ENCODE measurements around the gene PRKN. TPM values are rescaled to one million over a fixed set of nuclear protein-coding genes. Genes with fewer than 3 reads are reported as not detected.
A peak's percentile ranks its signal among the peaks of the same experiment; 100 is the strongest.

PRKN gene
- total RNA-seq, 2 donors from 2014 or later, result 3.3 to 4.8 TPM

GRCh38 chr6:162612613-162613012, 115.0 kb downstream of the PRKN start:
- H3K4me1 Mint-ChIP-seq, result no peaks in the 10 kb centered on the region
- Histone ChIP-seq H3K27me3 (ENCODE audit: control insufficient read depth, insufficient read depth, low read length, poor library complexity, severe bottlenecking) (peaks cover 11% of the 10 kb centered on the region), H3K4me3 (ENCODE audit: low read length) (no peak overlapping the region), H3K4me1 (ENCODE audit: control insufficient read depth, insufficient read depth, low read length) (no peaks in the 10 kb centered on the region), H3K27ac (ENCODE audit: low read depth, low read length) (no peak overlapping the region), H3K9ac (ENCODE audit: extremely low read depth, low read length, poor library complexity, severe bottlenecking) (no peak overlapping the region), H3K9me3 (ENCODE audit: control insufficient read depth, low read length) (no peaks in the 10 kb centered on the region), H3K36me3 (ENCODE audit: control insufficient read depth, insufficient read depth, low read length) (no peaks in the 10 kb centered on the region)
- peak; percentile 59 for TF ChIP-seq CTCF (conservative IDR thresholded peaks at IDR 0.05)
- 68% methylated on average over 4 of the region's 4 CpGs; no CpG with 5 or more reads in 1 of the 2 experiments for WGBS, 2 experiments (ENCODE audit: insufficient coverage in 1 of 2, insufficient read length in 1 of 2)
- H3K27ac Mint-ChIP-seq, result no peak overlapping the region
- no peak overlapping the region for H3K4me3 Mint-ChIP-seq
- H3K9me3 Mint-ChIP-seq, result no peaks in the 10 kb centered on the region
- DNase-seq, result no peak
- H3K36me3 Mint-ChIP-seq (ENCODE audit: low read depth), result no peaks in the 10 kb centered on the region
- H3K27me3 Mint-ChIP-seq (ENCODE audit: insufficient read depth), result peaks cover 6% of the 10 kb centered on the region

- no peak for DNase-seq
- no peak overlapping the region for H3K27ac ChIP-seq (ENCODE audit: low read depth, low read length)
- no peaks in the 10 kb centered on the region for H3K36me3 ChIP-seq (ENCODE audit: control insufficient read depth, insufficient read depth, low read length)
- peaks cover 1% of the 10 kb centered on the region for H3K27me3 Mint-ChIP-seq (ENCODE audit: insufficient read depth)
- H3K9me3 ChIP-seq (ENCODE audit: control insufficient read depth, low read length), result no peaks in the 10 kb centered on the region
- WGBS, 2 experiments (ENCODE audit: insufficient coverage in 1 of 2, insufficient read length in 1 of 2), result 99 to 100% methylated on average over 3 to 4 of the region's 5 CpGs
- no peak overlapping the region for H3K9ac ChIP-seq (ENCODE audit: extremely low read depth, low read length, poor library complexity, severe bottlenecking)
- TF ChIP-seq CTCF (conservative IDR thresholded peaks at IDR 0.05), result no peak
- no peaks in the 10 kb centered on the region for H3K4me1 Mint-ChIP-seq
- H3K4me3 ChIP-seq (ENCODE audit: low read length), result no peak overlapping the region
- H3K27me3 ChIP-seq (ENCODE audit: control insufficient read depth, insufficient read depth, low read length, poor library complexity, severe bottlenecking), result no peaks in the 10 kb centered on the region
- H3K9me3 Mint-ChIP-seq, result no peaks in the 10 kb centered on the region
- H3K36me3 Mint-ChIP-seq (ENCODE audit: low read depth), result no peaks in the 10 kb centered on the region
- H3K4me3 Mint-ChIP-seq, result no peak overlapping the region
- H3K4me1 ChIP-seq (ENCODE audit: control insufficient read depth, insufficient read depth, low read length), result no peaks in the 10 kb centered on the region
- H3K27ac Mint-ChIP-seq, result no peak overlapping the region
Observed at GRCh38 chr6:162610351-162610750, 117.2 kb downstream of the PRKN start.

GRCh38 chr6:162605881-162606280, 121.7 kb downstream of the PRKN start:
- Histone ChIP-seq H3K9ac (ENCODE audit: extremely low read depth, low read length, poor library complexity, severe bottlenecking) (no peak overlapping the region), H3K9me3 (ENCODE audit: control insufficient read depth, low read length) (no peaks in the 10 kb centered on the region), H3K27ac (ENCODE audit: low read depth, low read length) (no peak overlapping the region), H3K36me3 (ENCODE audit: control insufficient read depth, insufficient read depth, low read length) (no peaks in the 10 kb centered on the region), H3K4me3 (ENCODE audit: low read length) (no peak overlapping the region), H3K4me1 (ENCODE audit: control insufficient read depth, insufficient read depth, low read length) (no peaks in the 10 kb centered on the region), H3K27me3 (ENCODE audit: control insufficient read depth, insufficient read depth, low read length, poor library complexity, severe bottlenecking) (no peaks in the 10 kb centered on the region)
- no peak for DNase-seq
- TF ChIP-seq CTCF (conservative IDR thresholded peaks at IDR 0.05), result no peak
- Mint-ChIP-seq H3K4me3 (no peak overlapping the region), H3K27ac (no peak overlapping the region), H3K9me3 (no peaks in the 10 kb centered on the region), H3K4me1 (peaks cover 13% of the 10 kb centered on the region), H3K27me3 (ENCODE audit: insufficient read depth) (no peaks in the 10 kb centered on the region), H3K36me3 (ENCODE audit: low read depth) (no peaks in the 10 kb centered on the region)
- WGBS, 2 experiments (ENCODE audit: insufficient coverage in 1 of 2, insufficient read length in 1 of 2), result 84% methylated on average over 1 of the region's 1 CpG; no CpG with 5 or more reads in 1 of the 2 experiments

All from endodermal cell (in vitro differentiated cells).